ENCODE data around the gene CUX1.

DNA sequence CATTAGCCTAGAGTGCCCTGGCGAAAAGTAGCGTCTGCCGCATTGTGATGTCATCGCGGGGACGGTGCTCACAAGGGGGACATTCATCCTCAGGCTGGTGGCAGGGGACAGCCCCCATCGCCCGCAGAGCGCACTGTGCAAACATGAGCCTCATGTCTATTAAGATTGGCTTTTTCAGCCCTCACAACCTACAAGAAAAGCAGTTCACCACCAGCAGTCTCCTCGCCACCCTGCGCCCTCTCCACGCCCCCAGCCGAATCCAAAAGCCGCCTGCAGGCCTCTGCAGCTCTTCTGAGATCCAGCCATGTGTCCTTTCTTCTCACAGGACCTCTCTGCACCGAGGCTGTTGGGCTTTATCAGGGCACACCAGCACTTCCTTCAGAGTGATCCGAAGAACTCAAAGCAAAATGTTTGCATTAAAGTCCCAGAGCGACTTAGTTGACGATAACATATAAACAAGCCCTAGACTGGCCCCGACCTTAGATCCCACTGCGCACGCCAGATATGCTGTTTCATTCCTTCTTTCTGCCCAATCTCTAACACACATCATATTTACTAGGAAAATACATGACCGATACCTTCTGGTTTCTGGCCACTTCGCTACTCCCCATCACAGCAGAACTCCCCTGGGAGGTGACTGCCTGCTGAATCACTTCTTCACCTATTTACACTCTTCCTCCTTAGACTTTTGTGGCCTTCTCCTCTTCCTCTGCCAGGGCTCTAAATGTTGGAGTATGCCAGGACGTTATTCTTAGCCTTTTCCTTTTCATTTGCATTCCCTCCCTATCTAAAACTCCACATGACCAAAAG lies 263.2 kb downstream of the CUX1 start:
- TF ChIP-seq, protein P1, sequence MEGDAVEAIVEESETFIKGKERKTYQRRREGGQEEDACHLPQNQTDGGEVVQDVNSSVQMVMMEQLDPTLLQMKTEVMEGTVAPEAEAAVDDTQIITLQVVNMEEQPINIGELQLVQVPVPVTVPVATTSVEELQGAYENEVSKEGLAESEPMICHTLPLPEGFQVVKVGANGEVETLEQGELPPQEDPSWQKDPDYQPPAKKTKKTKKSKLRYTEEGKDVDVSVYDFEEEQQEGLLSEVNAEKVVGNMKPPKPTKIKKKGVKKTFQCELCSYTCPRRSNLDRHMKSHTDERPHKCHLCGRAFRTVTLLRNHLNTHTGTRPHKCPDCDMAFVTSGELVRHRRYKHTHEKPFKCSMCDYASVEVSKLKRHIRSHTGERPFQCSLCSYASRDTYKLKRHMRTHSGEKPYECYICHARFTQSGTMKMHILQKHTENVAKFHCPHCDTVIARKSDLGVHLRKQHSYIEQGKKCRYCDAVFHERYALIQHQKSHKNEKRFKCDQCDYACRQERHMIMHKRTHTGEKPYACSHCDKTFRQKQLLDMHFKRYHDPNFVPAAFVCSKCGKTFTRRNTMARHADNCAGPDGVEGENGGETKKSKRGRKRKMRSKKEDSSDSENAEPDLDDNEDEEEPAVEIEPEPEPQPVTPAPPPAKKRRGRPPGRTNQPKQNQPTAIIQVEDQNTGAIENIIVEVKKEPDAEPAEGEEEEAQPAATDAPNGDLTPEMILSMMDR (IDR thresholded peaks at IDR 0.05), result no peak
- TF ChIP-seq POLR2A (IDR thresholded peaks at IDR 0.05), result no peak
- no peak for TF ChIP-seq POLR2AphosphoS5 (IDR thresholded peaks at IDR 0.05)
- no peak for TF ChIP-seq EP300 (IDR thresholded peaks at IDR 0.05)

Data from suprapubic skin (tissue), 4 donors.